HCT116 (cell line): ENCODE results near the gene ASB7.

Experiments
- CTCF ChIP-seq, 3 experiments: fragments of 200-600 bp in 1 of 3; sonication (generic) in 1 of 3; IDR thresholded peaks in 2 of 3; conservative IDR thresholded peaks in 1 of 3; 2 replicates each; pipeline ENCODE4 v1.5.1; 2012 to 2017; ENCODE audit warnings: low read depth in 2 of 3, low read length in 2 of 3, antibody characterized with exemption in 1 of 3, borderline replicate concordance in 1 of 3, control low read depth in 1 of 3, mild to moderate bottlenecking in 1 of 3, mixed read lengths in 1 of 3, mixed run types in 1 of 3, moderate library complexity in 1 of 3; ENCODE audit not compliant: insufficient read depth in 1 of 3
- EZH2 ChIP-seq: fragments of 200-600 bp; sonication (generic); IDR thresholded peaks from 2 replicates; pipeline ENCODE4 v1.6.1; 2017; ENCODE audit warnings: antibody characterized with exemption, mixed run types
- POLR2A ChIP-seq: IDR thresholded peaks from 2 replicates; pipeline ENCODE4 v1.7.0; 2011; ENCODE audit warnings: borderline replicate concordance; ENCODE audit not compliant: insufficient read depth, insufficient read length; ENCODE audit errors: extremely low read depth
- SP1 ChIP-seq: IDR thresholded peaks from 2 replicates; pipeline ENCODE4 v1.6.1; 2012; ENCODE audit warnings: low read depth
- SRF ChIP-seq: IDR thresholded peaks from 2 replicates; pipeline ENCODE4 v1.6.1; 2012; ENCODE audit warnings: low read depth

GRCh38 chr15:100602064-100602822 is at the start of gene ASB7, which contains the start of gene LINS1:
- TF ChIP-seq CTCF (IDR thresholded peaks at IDR 0.05 in 2 of 3, conservative IDR thresholded peaks at IDR 0.05 in 1 of 3; ENCODE audit: borderline replicate concordance in 1 of 3, insufficient read depth in 1 of 3, low read depth in 2 of 3, low read length in 2 of 3) (no peak), EZH2 (no peak), POLR2A (peak; percentile 32), SP1 (peak; percentile 82), SRF (no peak; the same call in 1 of the 2 replicates)
